NCI-H1930 (cell line): ENCODE results near the gene NAV1.

ENCODE experiments used
- DNase-seq, 2 experiments: peaks; one replicate each; lab custom pipeline; 2025; lab: John Stamatoyannopoulos, UW

The NAV1 gene

GRCh38 chr1:201551096-201551495 lies 12.2 kb downstream of the NAV1 start:
- no peak for DNase-seq

GRCh38 chr1:201551877-201552731 lies 13.2 kb downstream of the NAV1 start:
- DNase-seq: no peak

GRCh38 chr1:201552941-201553351 lies 14.0 kb downstream of the NAV1 start:
- DNase-seq: no peak

- no peak for DNase-seq
Measured at GRCh38 chr1:201553496-201554189, 14.7 kb downstream of the NAV1 start.

GRCh38 chr1:201554190-201554600 lies 15.3 kb downstream of the NAV1 start:
- no peak for DNase-seq

- DNase-seq: no peak
Measured at GRCh38 chr1:201554789-201555592, 16.1 kb downstream of the NAV1 start.

- no peak for DNase-seq
Measured at GRCh38 chr1:201555593-201555945, 16.6 kb downstream of the NAV1 start.

GRCh38 chr1:201556841-201557571 lies 18.1 kb downstream of the NAV1 start:
- no peak for DNase-seq

GRCh38 chr1:201557572-201557958 lies 18.6 kb downstream of the NAV1 start:
- DNase-seq: no peak

- DNase-seq: peak; percentile 54 to 63
Measured at GRCh38 chr1:201559679-201560162, 20.8 kb downstream of the NAV1 start.

- no peak for DNase-seq
Measured at GRCh38 chr1:201560328-201561194, 21.6 kb downstream of the NAV1 start.

GRCh38 chr1:201561195-201561564 lies 22.3 kb downstream of the NAV1 start:
- DNase-seq: no peak

- no peak for DNase-seq
Measured at GRCh38 chr1:201561601-201562000, 22.7 kb downstream of the NAV1 start.

GRCh38 chr1:201562257-201562656 lies 23.3 kb downstream of the NAV1 start:
- DNase-seq: no peak

- DNase-seq: no peak
Measured at GRCh38 chr1:201562659-201563405, 23.9 kb downstream of the NAV1 start.

GRCh38 chr1:201563406-201563780 lies 24.5 kb downstream of the NAV1 start:
- DNase-seq: no peak

GRCh38 chr1:201563941-201564340 lies 25.0 kb downstream of the NAV1 start:
- DNase-seq: no peak

- no peak for DNase-seq
Measured at GRCh38 chr1:201565024-201565730, 26.2 kb downstream of the NAV1 start.

- DNase-seq: no peak
Measured at GRCh38 chr1:201565771-201566528, 27.0 kb downstream of the NAV1 start.
